Esophagus muscularis mucosa (tissue), 4 donors: ENCODE measurements around the gene CYB5R3. TPM values are rescaled to one million over a fixed set of nuclear protein-coding genes. Genes with fewer than 3 reads are reported as not detected.
A peak's percentile ranks its signal among the peaks of the same experiment; 100 is the strongest.
"Not testable (repeated sequence)": the region's sequence is repeated elsewhere in the genome, so short reads cannot be mapped to it uniquely, and the experiment has no call there.

Experiments used
- DNase-seq: peaks from one replicate; pipeline ENCODE4 v3.0.0-alpha.2; 2017; ENCODE audit errors: extremely low spot score
- H3K27ac ChIP-seq, 4 donors: fragments of 200-600 bp; sonication (generic); replicated peaks in 1 of 4; 1 replicate in 3 of 4; 2 replicates in 1 of 4; pipeline ENCODE4 v1.5.1; 2016 to 2019; ENCODE audit warnings: mild to moderate bottlenecking in 1 of 4
- H3K27me3 ChIP-seq, 4 donors: fragments of 200-600 bp; sonication (generic); one replicate each; pipeline versions ENCODE4 v1.5.1 to v1.6.0; 2016 to 2019
- H3K36me3 ChIP-seq, 4 donors: fragments of 200-600 bp; sonication (generic); one replicate each; pipeline ENCODE4 v1.5.1; 2016 to 2019
- H3K4me1 ChIP-seq, 4 donors: fragments of 200-600 bp; sonication (generic); one replicate each; pipeline ENCODE4 v1.5.1; 2016 to 2019
- H3K4me3 ChIP-seq, 4 donors: fragments of 200-600 bp; sonication (generic); 1 replicate in 2 of 4; 2 replicates in 2 of 4; pipeline ENCODE4 v1.5.1; 2016 to 2019; ENCODE audit warnings: mild to moderate bottlenecking in 4 of 4, moderate library complexity in 1 of 4
- H3K9me3 ChIP-seq, 4 donors: fragments of 200-600 bp; sonication (generic); 1 replicate in 3 of 4; 2 replicates in 1 of 4; pipeline ENCODE4 v1.5.1; 2016 to 2019
- CTCF ChIP-seq, 3 experiments: fragments of 200-600 bp in 2 of 3; fragments of 450-650 bp in 1 of 3; sonication (generic) in 2 of 3; IDR thresholded peaks; one replicate each; pipeline ENCODE4 v1.5.1; 2017 to 2019; ENCODE audit warnings: antibody characterized with exemption in 3 of 3, mild to moderate bottlenecking in 2 of 3, moderate library complexity in 1 of 3
- EP300 ChIP-seq: sonication (generic); formaldehyde crosslinking; IDR thresholded peaks from one replicate; pipeline ENCODE4 v1.6.1; 2017; ENCODE audit warnings: antibody characterized with exemption
- POLR2A ChIP-seq: fragments of 450-650 bp; IDR thresholded peaks from one replicate; pipeline ENCODE4 v1.6.1; 2017; ENCODE audit warnings: antibody characterized with exemption, moderate library complexity, mild to moderate bottlenecking, low read depth
- POLR2AphosphoS5 ChIP-seq, 2 donors: sonication (generic); formaldehyde crosslinking; IDR thresholded peaks; one replicate each; pipeline ENCODE4 v1.6.1; 2017; ENCODE audit warnings: antibody characterized with exemption in 2 of 2
- whole genome bisulfite sequencing: methylation state at CpG from one replicate; pipeline ENCODE4 v1.1.5; 2018; 5-methylcytosine and 5-hydroxymethylcytosine counted together
- intact Hi-C: fragments of 100-400 bp; cut with DNase I; formaldehyde crosslinking; loops from one replicate; pipeline ENCODE4 v1.15.1; 2023
- total RNA-seq, 4 donors: library from RNA; depleted of rRNA; stranded (reverse); fragments of >200 nt; gene quantifications; one replicate each; pipeline versions ENCODE4 v1.1.0 to v1.2.1, GENCODE V29; 2016

The CYB5R3 gene
- total RNA-seq, 4 donors from 2014 or later: 154 to 287 (median 221) TPM

DNA sequence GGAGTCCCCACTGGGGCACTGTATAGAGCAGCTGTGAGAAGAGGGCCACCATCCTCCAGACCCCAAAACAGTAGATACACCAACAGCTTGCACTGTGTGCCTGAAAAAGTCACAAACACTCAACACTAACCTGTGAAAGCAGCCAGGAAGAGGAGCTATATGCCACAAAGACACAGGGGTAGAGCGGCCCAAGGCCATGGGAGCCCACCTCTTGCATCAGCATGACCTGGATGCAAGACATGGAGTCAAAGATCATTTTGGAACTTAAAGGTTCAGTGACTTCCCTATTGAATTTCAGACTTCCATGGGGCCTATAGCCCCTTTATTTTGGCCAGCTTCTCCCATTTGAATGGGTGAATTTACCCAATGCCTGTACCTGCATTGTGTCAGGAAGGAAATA lies 29.7 kb upstream of the CYB5R3 start:
- WGBS: 100% methylated on average over 1 of the region's 1 CpG
- Histone ChIP-seq H3K27me3 (no peaks in the 10 kb centered on the region), H3K4me1 (peaks cover 61 to 95% (median 76%) of the 10 kb centered on the region in 4 donors), H3K27ac (no peak overlapping the region), H3K4me3 (no peak overlapping the region), H3K36me3 (no peaks in the 10 kb centered on the region), H3K9me3 (no peaks in the 10 kb centered on the region)
- TF ChIP-seq CTCF (IDR thresholded peaks at IDR 0.05) (no peak), POLR2AphosphoS5 (IDR thresholded peaks at IDR 0.05) (no peak), EP300 (no peak), POLR2A (no peak)
- intact Hi-C loops: no loop called here
- DNase-seq: no peak

- H3K4me3 ChIP-seq, H3K9me3 ChIP-seq, intact Hi-C loops, H3K36me3 ChIP-seq, DNase-seq, H3K27me3 ChIP-seq: not testable (repeated sequence)
- 90% methylated on average over 4 of the region's 4 CpGs for WGBS
- peaks cover 61 to 94% (median 72%) of the 10 kb centered on the region in 4 donors for H3K4me1 ChIP-seq
- peak overlapping the region in 2 of 4 donors; percentile 23 to 84 for H3K27ac ChIP-seq
Observed at GRCh38 chr22:42677936-42678335, 28.7 kb upstream of the CYB5R3 start.

DNA sequence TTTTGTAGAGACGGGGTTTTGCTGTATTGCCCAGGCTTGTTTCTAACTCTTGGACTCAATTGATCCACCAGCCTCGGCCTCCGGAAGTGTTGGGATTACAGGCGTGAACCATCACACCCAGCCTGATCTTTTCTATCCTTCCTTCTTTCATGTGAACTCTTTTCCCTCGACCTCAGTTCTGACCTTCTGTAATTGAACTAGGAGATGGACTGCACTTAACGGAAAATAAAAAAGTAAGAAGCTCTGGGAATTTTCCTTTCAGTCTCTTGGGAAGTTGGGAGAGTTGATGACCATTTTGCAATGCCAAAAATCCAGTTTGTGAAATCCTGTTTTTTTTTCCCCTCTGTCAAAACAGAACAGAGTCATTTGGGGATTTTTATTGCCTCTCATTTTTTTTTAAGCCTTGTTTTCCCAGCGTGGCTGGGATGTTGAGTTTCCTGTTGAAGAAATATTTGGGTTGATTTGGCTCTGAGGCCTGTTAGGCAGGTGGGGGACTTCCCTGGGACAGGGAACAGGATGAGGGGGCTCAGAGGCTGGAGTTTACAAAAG lies 26.9 kb upstream of the CYB5R3 start:
- WGBS: 50% methylated on average over 7 of the region's 7 CpGs
- H3K4me3 ChIP-seq: no peak overlapping the region
- no peaks in the 10 kb centered on the region for H3K27me3 ChIP-seq
- TF ChIP-seq EP300 (no peak), POLR2A (no peak), POLR2AphosphoS5 (IDR thresholded peaks at IDR 0.05) (no peak), CTCF (IDR thresholded peaks at IDR 0.05) (no peak)
- DNase-seq: no peak
- H3K9me3 ChIP-seq: no peaks in the 10 kb centered on the region
- H3K4me1 ChIP-seq: peaks cover 47 to 76% (median 59%) of the 10 kb centered on the region in 4 donors
- no peaks in the 10 kb centered on the region for H3K36me3 ChIP-seq
- H3K27ac ChIP-seq: peak overlapping the region; percentile 74 to 84 (median 80)
- intact Hi-C loops: no loop called here

- H3K4me3 ChIP-seq: no peak overlapping the region
- no peak for DNase-seq
- TF ChIP-seq CTCF (IDR thresholded peaks at IDR 0.05) (no peak), POLR2AphosphoS5 (IDR thresholded peaks at IDR 0.05) (peak in 1 of 2 donors; percentile 37)
- H3K4me1 ChIP-seq: peaks cover 38 to 59% (median 50%) of the 10 kb centered on the region in 4 donors
- 27% methylated on average over 2 of the region's 2 CpGs for WGBS
- no peaks in the 10 kb centered on the region for H3K36me3 ChIP-seq
- H3K27me3 ChIP-seq: no peaks in the 10 kb centered on the region
- peak overlapping the region; percentile 48 to 80 (median 66) for H3K27ac ChIP-seq
- intact Hi-C loops: no loop called here
- H3K9me3 ChIP-seq: no peaks in the 10 kb centered on the region
Observed at GRCh38 chr22:42673898-42674401, 24.8 kb upstream of the CYB5R3 start.

DNA sequence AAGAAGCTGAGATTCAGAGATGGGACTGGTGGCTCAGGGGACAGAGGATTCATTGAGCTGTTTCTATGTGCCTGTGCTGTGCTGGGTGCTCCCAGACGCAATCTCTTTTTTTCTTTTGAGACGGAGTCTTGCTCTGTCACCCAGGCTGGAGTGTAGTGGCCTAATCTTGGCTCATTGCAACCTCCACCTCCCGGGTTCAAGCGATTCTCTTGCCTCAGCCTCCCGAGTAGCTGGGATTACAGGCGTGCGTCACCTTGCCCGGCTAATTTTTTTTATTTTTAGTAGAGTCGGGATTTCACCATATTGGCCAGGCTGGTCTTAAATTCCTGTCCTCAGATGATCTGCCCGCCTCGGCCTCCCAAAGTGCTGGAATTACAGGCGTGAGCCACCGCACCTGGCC lies 23.9 kb upstream of the CYB5R3 start:
- 99% methylated on average over 13 of the region's 13 CpGs for WGBS
- H3K9me3 ChIP-seq, H3K36me3 ChIP-seq, DNase-seq, intact Hi-C loops, H3K27me3 ChIP-seq, H3K4me3 ChIP-seq: not testable (repeated sequence)
- Histone ChIP-seq H3K4me1 (peaks cover 38 to 50% (median 43%) of the 10 kb centered on the region in 4 donors), H3K27ac (peak overlapping the region; percentile 48 to 80 (median 66))
